CD4-positive, alpha-beta T cell treated with Interleukin-10 for 1 hour (primary cell): Measurements from ENCODE around the gene KIR2DL4.
A peak's percentile ranks its signal among the peaks of the same experiment; 100 is the strongest.
"Not testable (repeated sequence)": the region's sequence is repeated elsewhere in the genome, so short reads cannot be mapped to it uniquely, and the experiment has no call there.

Experiments used
- DNase-seq: peaks from one replicate; pipeline ENCODE4 v3.0.0-alpha.2; 2020

KIR2DL4 gene

GRCh38 chr19:54805665-54806515 lies 2.5 kb downstream of the KIR2DL4 start:
- no peak for DNase-seq

- no peak for DNase-seq
These were observed 3.1 kb downstream of the KIR2DL4 start for GRCh38 chr19:54806516-54806838.

- not testable (repeated sequence) for DNase-seq
These were observed 11.2 kb downstream of the KIR2DL4 start for GRCh38 chr19:54814571-54814970.

GRCh38 chr19:54816251-54816650 lies 12.8 kb downstream of the KIR2DL4 start, which contains the start of gene KIR3DL1:
Gene KIR3DL1 (plus strand): TSS chr19:54816468.
- DNase-seq, result not testable (repeated sequence)

GRCh38 chr19:54817670-54818536 lies 14.5 kb downstream of the KIR2DL4 start:
- no peak for DNase-seq

- DNase-seq, result not testable (repeated sequence)
These were observed 21.0 kb downstream of the KIR2DL4 start for GRCh38 chr19:54824416-54824815.

- DNase-seq, result not testable (repeated sequence)
These were observed 21.9 kb downstream of the KIR2DL4 start for GRCh38 chr19:54825326-54825725.

- DNase-seq, result not testable (repeated sequence)
These were observed 24.7 kb downstream of the KIR2DL4 start for GRCh38 chr19:54828064-54828463.

GRCh38 chr19:54832496-54832895 lies 29.1 kb downstream of the KIR2DL4 start, which contains the start of gene KIR2DS4:
Gene KIR2DS4 (plus strand): TSS chr19:54832676.
- not testable (repeated sequence) for DNase-seq

GRCh38 chr19:54835126-54835525 lies 31.7 kb downstream of the KIR2DL4 start:
- not testable (repeated sequence) for DNase-seq

- not testable (repeated sequence) for DNase-seq
These were observed 34.1 kb downstream of the KIR2DL4 start for GRCh38 chr19:54837522-54837921.

GRCh38 chr19:54843171-54843570 lies 39.8 kb downstream of the KIR2DL4 start:
- DNase-seq, result not testable (repeated sequence)

GRCh38 chr19:54850061-54850640 lies 46.7 kb downstream of the KIR2DL4 start, which contains the start of gene KIR3DL2:
Gene KIR3DL2 (plus strand): TSS chr19:54850443. CDS start chr19:54850476, 33 bp downstream.
- peak; percentile 16 for DNase-seq

GRCh38 chr19:54850930-54851329 lies 47.5 kb downstream of the KIR2DL4 start:
- DNase-seq, result no peak

GRCh38 chr19:54851353-54851752 lies 47.9 kb downstream of the KIR2DL4 start:
- DNase-seq, result no peak

- not testable (repeated sequence) for DNase-seq
These were observed 51.8 kb downstream of the KIR2DL4 start for GRCh38 chr19:54855241-54855640.

- not testable (repeated sequence) for DNase-seq
These were observed 55.1 kb downstream of the KIR2DL4 start for GRCh38 chr19:54858476-54858875.

GRCh38 chr19:54859421-54859820 lies 56.0 kb downstream of the KIR2DL4 start:
- DNase-seq, result not testable (repeated sequence)

- not testable (repeated sequence) for DNase-seq
These were observed 60.0 kb downstream of the KIR2DL4 start for GRCh38 chr19:54863459-54863858.
